ENCODE results near the gene HNF1B.
A peak's percentile ranks its signal among the peaks of the same experiment; 100 is the strongest.
"Not testable (repeated sequence)": the region's sequence is repeated elsewhere in the genome, so short reads cannot be mapped to it uniquely, and the experiment has no call there.

Gene HNF1B, protein sequence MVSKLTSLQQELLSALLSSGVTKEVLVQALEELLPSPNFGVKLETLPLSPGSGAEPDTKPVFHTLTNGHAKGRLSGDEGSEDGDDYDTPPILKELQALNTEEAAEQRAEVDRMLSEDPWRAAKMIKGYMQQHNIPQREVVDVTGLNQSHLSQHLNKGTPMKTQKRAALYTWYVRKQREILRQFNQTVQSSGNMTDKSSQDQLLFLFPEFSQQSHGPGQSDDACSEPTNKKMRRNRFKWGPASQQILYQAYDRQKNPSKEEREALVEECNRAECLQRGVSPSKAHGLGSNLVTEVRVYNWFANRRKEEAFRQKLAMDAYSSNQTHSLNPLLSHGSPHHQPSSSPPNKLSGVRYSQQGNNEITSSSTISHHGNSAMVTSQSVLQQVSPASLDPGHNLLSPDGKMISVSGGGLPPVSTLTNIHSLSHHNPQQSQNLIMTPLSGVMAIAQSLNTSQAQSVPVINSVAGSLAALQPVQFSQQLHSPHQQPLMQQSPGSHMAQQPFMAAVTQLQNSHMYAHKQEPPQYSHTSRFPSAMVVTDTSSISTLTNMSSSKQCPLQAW

DNA sequence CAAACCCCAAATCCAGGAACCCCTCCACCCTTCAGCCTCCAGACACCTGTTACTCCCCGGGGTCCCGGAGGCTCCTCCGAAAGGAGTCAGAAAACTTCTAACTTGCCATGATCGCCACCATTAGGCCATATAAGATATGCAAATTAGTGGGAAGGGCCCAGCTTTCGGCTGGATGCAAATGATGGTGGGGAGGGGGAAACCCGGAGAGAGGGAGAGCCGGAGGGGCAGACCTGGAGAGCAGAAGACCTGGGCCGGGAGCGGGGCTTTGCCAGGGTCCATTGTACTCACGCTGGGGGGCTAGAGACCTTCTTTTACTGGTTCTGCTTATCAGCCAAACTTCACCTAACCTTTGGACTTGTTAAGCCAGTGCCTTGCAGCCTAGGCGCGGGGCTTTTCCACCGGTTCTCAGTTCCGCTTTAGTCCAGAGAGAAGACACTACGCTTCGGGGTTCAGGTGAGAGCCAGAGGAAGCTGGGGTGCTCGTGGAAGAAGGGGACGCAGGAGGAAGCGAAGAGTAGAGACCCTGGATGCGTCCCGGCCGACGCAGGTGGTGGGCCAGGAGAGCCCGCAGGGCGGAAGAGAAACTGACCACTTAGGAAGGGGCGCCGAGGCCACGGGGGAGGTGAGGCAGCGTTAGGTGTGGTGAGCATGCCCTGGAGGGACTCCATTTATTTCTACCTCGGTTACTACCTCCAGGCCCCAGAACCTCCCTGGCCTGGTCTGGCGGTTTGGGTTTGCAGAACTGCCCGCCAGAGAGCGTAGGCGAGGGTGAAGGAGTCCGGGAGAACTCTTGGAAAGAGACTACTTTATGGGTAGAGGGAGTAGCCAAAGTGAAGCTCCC lies at the start of gene HNF1B:
TSS of gene HNF1B (minus strand) at position 99 of the 840 bp plus-strand sequence. CDS start 175 bp downstream, outside the sequence.
- no peak for DNase-seq

GRCh38 chr17:37792787-37793186 lies 47.9 kb upstream of the HNF1B start:
- DNase-seq: no peak

DNA sequence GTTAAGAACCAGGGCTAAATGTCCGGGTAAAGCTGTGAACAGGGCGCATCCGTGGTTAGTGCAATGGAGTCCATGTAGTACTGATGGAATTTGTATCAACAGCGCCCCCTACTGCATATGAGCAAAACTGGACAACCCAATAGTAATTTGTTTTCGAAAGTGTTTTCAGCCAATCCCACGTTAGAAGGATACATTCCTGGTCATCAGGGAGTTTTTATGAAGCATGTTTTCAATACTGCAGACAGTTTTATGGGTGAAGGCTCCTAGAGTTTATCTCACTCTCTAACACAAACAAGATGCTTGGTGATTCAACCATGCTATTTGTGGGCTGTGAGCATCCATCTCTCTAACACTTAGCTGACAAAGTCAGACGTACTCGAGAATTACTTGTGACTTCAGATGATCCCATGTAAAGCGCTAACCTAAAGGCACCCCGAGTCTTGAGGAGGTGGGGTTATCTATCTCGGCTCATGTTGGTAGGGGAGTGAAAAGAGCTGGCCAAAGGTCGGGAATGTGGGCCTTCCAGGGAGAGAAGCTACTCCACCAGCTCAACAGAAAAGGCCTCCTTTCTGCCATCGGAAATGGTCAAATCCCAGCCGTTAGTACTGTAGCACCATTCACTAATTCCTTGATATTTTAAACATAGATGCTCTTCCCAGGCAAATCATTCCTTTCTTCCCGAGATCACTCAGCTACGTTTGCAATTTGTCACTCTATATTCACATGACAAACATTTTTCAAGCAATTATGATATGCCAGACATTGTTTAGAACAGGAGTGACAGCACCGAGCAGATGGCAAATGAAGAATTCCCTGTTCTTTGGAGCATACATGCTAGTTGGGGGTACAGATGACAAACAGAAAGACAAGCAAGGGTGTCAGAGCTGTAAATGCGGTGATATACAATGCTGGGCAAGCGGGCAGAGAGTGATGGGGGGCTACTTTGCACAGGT lies 46.9 kb upstream of the HNF1B start:
- no peak for DNase-seq

- DNase-seq: no peak
Measured at GRCh38 chr17:37789771-37790541, 45.1 kb upstream of the HNF1B start.

DNA sequence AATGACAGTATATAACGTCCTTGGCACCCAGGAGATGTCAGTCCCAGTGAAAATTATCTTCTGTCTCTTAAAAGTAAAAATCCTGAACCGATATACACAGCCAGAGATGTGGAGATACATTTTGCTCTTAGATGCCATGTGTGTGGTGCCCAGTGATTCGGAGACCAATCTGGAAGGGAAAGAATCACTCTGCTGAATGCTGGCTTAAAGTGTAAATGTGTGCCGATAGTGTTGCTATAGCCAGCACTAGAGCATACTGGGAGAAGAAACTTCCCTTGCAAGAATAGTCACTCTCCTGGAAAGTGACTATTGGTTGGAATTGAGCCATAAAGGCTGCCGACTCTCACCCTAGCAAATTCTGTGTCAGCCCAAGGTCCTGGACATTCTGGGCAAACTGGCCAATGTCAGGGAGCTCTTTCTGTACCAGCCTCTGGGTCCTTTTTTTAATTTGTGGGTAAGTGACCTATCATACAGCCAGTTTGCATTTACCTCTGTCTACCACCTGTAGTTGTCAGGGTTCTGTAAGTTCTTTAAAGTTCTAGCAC lies 44.2 kb upstream of the HNF1B start:
- no peak for DNase-seq

- no peak for DNase-seq
Measured at GRCh38 chr17:37788526-37788925, 43.7 kb upstream of the HNF1B start.

- DNase-seq: peak; percentile 50
Measured at GRCh38 chr17:37787055-37787757, 42.3 kb upstream of the HNF1B start.

GRCh38 chr17:37786481-37786880 lies 41.6 kb upstream of the HNF1B start:
- DNase-seq: no peak

DNA sequence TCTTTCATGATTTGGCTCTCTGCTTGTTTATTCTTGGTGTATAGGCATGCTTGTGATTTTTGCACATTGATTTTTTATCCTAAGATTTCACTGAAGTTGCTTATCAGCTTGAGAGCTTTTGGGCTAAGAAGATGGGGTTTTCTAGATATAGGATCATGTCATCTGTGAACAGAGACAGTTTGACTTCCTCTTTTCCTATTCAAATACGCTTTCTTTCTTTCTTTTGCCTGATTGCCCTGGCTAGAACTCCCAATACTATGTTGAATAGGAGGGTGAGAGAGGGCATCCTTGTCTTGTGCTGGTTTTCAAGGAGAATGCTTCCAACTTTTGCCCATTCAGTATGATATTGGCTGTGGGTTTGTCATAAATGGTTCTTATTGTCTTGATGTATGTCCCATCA lies 37.6 kb upstream of the HNF1B start:
- DNase-seq: not testable (repeated sequence)

- no peak for DNase-seq
Measured at GRCh38 chr17:37781451-37781850, 36.6 kb upstream of the HNF1B start.

- DNase-seq: no peak
Measured at GRCh38 chr17:37779554-37779953, 34.7 kb upstream of the HNF1B start.

DNA sequence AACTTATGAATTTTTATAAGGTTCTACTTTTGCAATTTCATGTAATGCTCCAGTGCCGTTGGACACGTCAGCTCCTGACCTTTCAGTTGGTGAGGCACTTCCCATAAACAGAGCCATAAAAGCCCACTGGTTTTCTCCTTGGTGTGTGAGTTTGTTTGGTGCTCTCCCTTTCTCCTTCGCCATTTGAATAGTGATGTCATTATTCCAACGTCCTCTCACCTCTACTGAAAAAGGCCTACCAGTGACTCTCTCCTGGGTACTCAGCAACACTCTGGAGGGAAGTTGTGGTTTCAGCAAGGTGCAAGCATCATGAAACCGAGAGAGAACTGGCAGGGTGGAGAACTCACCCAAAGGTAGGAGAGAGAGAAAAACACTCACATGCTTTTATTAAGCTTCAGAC lies 29.6 kb upstream of the HNF1B start:
- DNase-seq: no peak

GRCh38 chr17:37772982-37773381 lies 28.1 kb upstream of the HNF1B start:
- no peak for DNase-seq

DNA sequence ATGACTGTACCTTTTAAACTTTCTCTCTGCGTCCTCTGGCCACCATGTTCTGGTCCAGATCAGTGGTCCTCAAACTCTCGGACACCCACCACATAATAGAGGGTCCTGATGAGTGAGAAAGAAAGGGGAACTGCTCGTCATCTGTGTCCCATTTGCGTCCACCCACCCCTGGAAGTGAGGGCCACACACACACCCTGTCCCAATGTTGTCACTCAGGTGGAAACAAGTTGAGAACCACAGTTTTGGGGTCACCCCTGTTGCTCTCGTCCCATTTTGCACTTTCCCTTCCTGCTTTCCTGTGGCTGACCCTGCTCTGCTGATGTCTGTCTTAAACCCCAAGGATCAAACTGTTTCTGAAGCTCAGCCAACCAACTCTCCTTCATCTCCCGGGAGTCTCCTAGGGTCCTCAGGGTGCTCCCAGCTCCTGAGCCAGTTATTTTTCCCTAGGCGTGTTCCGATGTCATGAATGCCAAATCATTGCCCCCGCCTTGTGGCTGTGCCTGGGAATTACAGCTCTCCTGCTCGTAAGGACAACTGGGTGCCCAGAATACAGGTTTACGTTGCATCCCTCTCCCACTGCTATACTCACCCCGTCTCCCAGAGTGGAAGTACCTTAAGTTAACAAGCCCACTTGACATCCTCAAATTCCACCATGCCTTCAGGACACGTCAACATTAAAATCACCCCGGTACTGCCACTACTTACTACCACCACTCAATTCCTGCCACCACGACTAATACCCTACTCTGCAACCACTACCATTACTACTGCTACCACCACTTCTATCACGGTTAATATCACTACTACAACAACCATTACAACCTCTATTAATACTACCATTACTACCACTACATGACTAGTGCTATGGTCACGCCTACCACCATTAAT lies 26.0 kb upstream of the HNF1B start:
- no peak for DNase-seq

GRCh38 chr17:37769050-37769449 lies 24.2 kb upstream of the HNF1B start:
- DNase-seq: no peak

DNA sequence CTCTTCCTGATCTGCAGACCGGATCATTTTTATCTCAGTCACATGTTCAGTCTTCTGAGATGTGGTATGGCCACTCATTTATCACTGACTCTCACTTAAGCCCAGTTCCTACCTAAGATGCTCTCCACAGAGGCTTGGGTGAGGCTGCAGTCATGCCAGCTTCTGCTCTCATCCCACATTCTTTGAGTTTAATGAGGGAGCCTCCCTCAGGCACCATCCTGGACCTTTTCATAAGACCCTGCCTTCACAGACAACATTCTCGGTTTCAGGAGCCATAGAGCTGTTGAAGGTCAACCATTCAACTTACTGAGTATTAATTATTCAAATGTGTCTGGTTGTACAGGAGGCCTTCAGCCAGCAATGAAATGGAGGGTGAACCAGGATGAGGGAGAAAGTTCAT lies 23.6 kb upstream of the HNF1B start:
- DNase-seq: no peak

DNA sequence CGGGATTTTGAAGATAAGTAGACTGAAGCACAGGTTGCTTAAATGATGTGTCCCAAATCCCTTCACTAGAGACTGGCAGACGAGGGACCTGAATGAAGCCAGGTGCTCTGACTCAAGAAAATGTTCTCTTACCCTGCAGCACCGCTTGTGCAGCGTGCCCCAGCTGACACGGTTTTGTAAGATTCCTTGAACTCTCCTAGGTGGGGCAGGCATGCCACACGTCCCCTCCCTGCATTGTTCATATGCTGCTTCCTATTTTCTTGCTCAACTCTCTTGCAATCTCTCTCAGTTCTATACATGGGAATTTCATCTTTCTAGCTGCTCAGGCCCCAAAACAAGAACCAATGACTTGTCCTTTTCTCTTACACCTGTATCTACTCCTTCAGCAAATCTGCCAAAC lies 22.1 kb upstream of the HNF1B start:
- DNase-seq: no peak

DNA sequence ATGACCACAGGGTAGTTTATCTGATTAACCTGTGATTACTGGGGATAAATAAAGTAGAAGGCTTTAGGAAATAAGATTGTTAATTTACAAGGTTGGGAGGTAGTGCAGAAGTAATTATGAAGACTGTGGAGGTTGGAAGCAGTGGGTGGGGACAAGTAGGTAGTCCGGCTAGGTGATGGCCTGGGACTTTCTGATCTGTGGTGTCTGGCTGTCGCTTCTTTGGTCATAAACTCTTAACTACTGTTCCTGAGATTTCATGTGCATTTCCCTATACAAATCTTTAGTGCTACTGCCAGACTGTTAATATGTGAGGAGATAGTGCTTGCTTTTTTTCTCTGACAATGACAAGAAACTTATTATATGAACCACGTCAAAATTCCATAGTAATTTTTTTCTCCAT lies 19.5 kb upstream of the HNF1B start:
- DNase-seq: no peak

GRCh38 chr17:37762666-37763065 lies 17.8 kb upstream of the HNF1B start:
- DNase-seq: no peak

DNA sequence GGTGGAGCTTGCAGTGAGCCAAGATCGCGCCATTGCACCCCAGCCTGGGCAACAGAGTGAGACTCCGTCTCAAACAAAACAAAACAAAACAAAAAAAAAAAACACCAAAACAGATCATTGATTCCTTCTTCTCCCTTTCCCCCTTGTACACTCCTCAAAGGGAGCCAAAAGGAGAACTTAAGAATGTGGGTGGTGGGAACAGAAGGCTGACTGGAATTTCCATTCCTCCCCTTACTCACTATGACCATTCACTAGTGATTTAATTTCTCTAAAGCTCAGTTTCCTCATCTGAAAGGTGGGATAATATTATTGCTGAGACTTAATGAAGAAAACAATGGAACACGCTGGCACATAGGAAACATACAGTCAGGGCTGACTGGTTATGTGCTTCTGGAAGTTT lies 17.1 kb upstream of the HNF1B start:
- DNase-seq: no peak

Data from right forelimb (tissue), 1 donor.